Renal cortical epithelial cell (primary cell): ENCODE measurements around the gene STYXL2. TPM values are rescaled to one million over a fixed set of nuclear protein-coding genes. Genes with fewer than 3 reads are reported as not detected.

Experiments
- DNase-seq: peaks from one replicate; pipeline ENCODE4 v3.0.0-alpha.2; 2011; ENCODE audit warnings: low read depth
- total RNA-seq: library from RNA; depleted of rRNA; stranded (reverse); fragments of >200 nt; gene quantifications from 2 replicates; pipeline ENCODE4 v1.2.3, GENCODE V29; 2014

The STYXL2 gene
- total RNA-seq, 1 donor from 2014 or later, result 0.05 TPM

DNA sequence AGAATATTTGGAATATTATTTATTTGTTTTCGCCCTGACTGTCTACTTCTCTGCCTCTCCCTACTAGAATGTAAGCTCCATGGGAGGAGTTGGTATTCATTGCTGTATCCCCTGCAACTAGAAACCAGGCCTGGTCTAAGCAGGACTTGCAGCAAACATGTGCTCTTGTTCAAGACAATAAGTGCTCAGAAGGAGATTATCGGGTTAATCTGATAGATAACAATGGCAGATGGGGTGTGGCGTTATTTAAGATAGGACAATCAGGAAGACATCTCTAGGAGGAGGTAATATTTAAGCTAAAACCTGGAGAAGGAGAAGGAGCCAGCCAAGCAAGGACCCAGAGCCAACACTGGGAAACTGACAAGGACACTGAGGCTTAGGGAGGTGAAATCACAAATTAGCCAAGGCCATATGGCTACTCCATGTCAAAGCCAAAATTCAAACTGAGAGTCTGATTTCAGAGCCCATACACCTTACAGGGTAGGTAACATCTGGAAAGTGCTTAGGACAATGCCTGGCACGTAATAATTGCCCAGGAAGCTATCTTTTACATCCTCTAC lies 41.5 kb downstream of the STYXL2 start:
- no peak for DNase-seq

DNA sequence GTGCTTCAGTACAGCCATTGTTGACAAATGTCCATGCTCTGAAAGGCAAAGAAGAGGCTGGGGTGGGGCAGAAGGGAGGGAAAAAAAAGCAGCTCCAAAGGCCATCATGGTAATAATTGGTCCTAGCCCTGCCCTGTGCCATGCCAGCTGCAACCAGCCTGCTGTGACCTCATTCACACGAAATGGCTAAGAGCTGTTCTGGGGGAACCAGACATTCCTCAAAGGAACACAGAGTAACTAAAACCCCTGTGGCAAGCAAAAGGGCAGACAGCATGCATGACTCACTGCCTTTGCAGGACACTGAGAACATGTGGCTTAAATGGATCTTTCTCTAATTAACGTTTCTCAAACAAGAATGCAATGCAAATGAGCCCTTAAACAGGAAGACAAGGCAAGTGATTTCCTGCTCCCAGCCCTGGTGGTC lies 42.3 kb downstream of the STYXL2 start:
- peak; percentile 98 for DNase-seq

DNA sequence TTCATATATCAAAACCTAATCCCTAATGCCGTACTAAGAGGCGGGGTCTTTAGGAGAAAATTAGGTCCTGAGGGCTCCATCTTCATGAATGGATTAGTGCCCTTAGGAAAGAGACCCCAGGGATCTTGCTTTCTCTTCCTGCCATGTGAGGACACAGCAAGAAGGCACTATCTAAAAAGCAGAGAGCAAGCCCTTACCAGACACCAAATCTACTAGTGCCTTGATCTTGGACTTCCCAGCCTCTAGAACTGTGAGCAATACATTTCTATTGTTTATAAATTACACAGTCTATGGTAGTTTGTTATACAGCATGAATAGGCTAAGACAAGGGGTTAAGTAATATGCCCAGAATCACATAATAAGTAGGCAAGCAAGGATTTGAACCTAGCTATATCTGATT lies 42.9 kb downstream of the STYXL2 start:
- no peak for DNase-seq

DNA sequence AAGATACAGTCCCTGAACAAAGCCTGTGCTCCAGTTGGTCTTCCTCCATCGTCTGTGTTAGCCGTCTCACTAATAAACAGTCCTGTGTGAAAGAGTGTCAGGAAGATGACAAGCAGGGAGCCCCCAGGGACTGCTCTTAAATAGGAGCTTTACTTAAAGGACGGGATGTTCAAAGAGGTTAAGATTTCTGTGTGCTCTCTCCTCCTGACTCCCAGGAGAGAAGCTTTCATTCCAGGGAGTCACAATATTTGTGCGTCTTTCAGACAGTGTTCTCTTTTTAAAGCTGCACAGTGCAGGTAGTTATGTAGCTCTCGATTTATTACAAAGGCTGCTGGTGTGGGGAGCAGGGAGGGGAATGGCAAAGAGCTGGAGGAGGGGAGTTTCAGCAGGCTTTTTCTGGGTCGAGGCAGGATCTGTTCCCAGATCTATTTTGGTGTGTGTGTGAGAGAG lies 43.5 kb downstream of the STYXL2 start:
- no peak for DNase-seq

DNA sequence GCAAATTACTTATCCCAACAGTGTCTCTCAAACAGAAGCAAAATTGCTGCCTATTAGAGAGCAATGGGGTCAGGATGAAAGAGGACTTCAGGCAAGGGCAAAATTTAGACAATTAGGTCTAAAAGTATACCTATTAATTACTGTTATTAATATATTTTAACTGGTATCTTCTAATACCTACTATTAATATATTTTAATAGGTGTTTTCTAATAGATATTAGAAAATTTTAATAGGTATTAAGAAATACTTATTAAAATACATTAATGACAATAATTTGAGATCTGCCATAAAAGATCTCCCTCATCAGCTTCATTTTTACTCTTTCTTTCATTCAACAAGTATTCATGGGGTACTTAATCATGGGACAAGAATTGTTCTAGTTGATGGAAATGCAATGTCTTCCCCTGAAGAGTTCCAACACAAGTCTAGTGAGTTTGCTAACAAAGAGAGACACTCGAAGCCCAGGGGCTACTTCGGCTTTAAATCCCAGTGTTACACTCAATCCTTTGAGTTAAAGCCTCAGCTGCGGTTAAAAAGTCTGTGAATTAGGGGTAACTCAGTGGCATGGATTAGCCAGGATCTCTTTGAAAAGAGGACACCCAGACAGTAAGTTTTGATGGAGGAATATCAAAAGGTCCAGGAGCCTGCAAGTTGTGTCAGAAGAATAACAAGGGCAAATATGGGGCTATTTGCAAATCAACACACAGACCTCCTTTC lies 44.1 kb downstream of the STYXL2 start:
- DNase-seq, result no peak

DNA sequence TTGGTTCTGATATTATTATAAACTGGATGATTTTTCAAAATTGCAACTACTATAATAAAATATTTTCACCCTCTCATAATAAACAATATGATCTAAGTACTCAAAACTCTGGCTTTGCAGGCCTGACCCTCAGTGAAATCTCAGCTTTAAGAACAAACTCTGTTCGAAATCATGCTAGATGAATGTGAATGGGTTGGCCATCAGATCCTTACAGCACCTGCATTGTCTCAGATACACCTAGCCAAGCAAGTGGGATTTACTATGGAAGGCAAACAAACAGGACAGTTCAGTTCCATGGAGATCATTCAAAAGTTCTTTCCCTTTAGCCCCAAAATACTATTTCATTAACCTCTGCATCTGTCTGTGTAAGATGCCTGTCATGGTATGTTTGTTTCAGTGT lies 44.8 kb downstream of the STYXL2 start:
- no peak for DNase-seq

DNA sequence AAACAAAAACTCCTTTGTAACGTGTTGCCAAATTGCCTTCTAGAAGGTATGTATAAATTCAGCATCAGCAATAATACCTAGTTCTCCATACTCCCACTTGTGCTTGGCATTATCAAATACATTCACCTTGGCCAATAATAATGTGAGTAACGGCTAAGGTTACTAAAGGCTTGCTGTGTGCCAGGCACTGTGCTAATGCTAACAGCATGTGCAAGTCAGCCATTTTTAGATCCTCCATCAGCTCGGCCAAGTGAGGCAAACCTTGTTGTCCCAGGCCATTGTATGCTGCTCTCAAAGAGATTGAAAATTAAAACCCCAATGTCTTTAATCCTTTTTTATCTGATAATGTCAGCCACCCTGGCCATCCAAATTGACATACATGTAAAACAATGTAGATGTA lies 48.1 kb downstream of the STYXL2 start:
- no peak for DNase-seq

Other genes with a start within 250 kb of the STYXL2 start
- 21.1 and 22.9 TPM in 2 replicates for gene TADA1, start 217.8 kb upstream of the STYXL2 start, total RNA-seq
- gene ILDR2, start 118.5 kb upstream of the STYXL2 start, total RNA-seq, result 4.7 and 17.5 TPM in 2 replicates
- gene MAEL, start 104.8 kb upstream of the STYXL2 start, total RNA-seq, result 0.17 and 0.65 TPM in 2 replicates
- gene GPA33, start 3.7 kb upstream of the STYXL2 start, total RNA-seq, result 0.10 and 0.17 TPM in 2 replicates
- 8.9 and 14.6 TPM in 2 replicates for gene POU2F1, start 126.8 kb downstream of the STYXL2 start, total RNA-seq